ENCODE measurements around the gene FOXK2.

The FOXK2 gene

DNA sequence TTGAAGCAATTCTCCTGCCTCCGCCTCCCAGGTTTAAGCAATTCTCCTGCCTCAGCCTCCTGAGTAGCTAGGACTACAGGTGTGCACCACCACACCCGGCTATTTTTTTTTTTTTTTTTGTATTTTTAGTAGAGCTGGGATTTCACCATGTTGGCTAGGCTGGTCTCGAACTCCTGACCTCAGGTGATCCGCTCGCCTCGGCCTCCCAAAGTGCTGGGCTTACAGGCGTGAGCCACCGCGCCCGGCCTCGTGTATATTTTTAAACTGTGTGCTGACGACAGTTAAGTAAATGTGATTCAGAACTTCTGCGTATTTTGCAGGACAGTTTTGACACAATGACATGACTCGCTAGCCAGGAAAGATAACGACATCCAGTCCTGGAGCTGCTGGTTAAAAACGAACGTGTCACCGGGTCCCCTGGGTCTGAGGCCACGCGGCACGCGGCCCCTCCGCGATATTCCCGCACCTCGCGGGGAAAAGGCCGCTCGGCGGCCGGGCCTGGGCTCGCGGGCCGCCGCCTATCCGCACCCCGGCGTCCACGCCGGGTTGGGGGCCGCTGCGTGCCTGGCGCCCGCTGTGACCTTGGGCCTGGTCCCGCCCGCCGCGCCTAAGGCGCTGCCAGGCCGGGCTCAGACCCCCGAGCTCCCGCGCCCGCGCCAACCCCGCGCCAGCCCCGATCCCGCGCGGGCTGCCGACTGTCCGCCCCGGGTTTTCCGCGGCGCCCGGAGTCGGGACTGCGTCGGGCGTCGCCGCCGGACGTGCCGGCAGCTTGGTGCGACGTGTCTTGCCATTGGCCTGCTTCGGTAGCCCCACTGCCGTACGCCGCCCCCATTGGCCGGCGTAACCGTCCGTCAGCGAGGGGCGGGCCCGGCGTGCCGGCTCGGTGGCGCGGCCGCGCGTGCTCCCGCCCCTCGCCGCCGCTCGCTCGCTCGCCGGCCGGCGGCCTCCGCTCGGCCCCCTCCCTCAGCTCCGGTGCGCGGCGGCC is at the start of gene FOXK2:
TSS of gene FOXK2 (plus strand) at position 907 of the 985 bp plus-strand sequence. CDS start 157 bp downstream, outside the sequence.
- peaks cover 24% of the 10 kb centered on the region for H3K36me3 Mint-ChIP-seq (ENCODE audit: low read depth)
- peaks cover 8% of the 10 kb centered on the region for H3K9me3 Mint-ChIP-seq
- peak within 1 kb of the TSS; percentile 81 for H3K27ac Mint-ChIP-seq
- H3K4me3 Mint-ChIP-seq = peak within 1 kb of the TSS; percentile 84
- no peaks in the 10 kb centered on the region for H3K27me3 Mint-ChIP-seq
- peaks cover 28% of the 10 kb centered on the region for H3K4me1 Mint-ChIP-seq (ENCODE audit: low read depth)
- intact Hi-C loops (cut with micrococcal nuclease) = loop anchor here (1.0 to 5.0 kb wide), 2 partner anchors 22 to 33 kb away; no protein-coding TSS in a partner anchor

DNA sequence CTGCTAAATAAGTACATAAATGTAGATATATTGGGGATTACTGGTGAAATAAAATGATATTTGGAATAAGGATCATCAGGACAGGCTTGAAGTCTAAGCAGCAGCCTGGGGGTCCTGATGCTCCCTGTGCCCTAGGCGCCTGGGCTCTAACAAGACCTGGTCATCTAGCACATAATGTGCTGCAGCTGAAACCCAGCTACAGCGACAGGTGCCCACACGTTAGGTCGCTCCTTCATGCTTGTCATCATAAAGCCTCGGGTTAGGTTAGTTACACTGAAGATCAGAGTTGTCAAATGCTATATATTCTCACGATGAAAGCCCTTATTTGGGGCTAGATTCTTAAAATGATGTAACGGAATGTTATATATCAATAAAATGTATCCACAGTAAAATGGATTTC is 49.5 kb upstream of the FOXK2 start:
- no peak overlapping the region for H3K4me3 Mint-ChIP-seq
- H3K4me1 Mint-ChIP-seq (ENCODE audit: low read depth) = no peaks in the 10 kb centered on the region
- H3K27me3 Mint-ChIP-seq = no peaks in the 10 kb centered on the region
- intact Hi-C loops (cut with micrococcal nuclease) = no loop called here
- H3K9me3 Mint-ChIP-seq = no peaks in the 10 kb centered on the region
- H3K27ac Mint-ChIP-seq = no peak overlapping the region
- peaks cover 97% of the 10 kb centered on the region for H3K36me3 Mint-ChIP-seq (ENCODE audit: low read depth)

DNA sequence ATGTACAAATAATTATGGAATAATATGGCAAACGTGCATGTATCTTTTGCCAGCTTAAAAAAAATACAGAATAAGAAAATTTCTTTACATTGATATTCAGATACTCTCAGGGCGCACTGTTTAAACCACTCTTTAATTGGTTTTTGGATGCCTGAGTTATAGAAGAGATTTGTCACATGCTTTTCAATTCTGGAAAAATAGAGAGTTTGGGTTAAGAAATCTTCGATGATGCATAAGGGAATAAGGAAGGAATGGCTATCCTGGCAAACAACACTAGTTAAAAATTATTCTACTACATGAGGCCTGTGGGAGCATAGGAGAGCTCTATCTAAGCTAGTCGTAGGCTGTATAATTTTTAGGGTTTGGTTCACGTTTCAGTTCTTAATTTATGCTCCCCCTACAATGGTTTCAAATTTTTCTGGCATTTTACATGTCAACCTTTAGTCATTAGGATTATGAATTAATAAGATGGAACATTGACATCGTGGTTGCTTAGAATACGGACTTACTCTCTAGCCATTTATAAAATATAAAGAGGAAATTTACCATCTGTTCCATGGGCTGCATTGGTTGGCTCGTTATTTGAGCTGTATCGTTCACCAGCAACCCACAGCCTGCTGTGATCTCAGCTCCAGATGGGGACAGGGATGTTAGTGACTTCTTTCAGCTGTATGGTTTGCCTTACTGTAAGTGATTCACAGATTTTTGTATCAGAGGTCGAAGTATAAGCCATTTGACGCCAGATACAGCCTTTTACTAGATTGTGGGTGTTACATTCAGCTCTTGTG is 45.1 kb upstream of the FOXK2 start:
- no peaks in the 10 kb centered on the region for H3K9me3 Mint-ChIP-seq
- peaks cover 6% of the 10 kb centered on the region for H3K4me1 Mint-ChIP-seq (ENCODE audit: low read depth)
- peaks cover 97% of the 10 kb centered on the region for H3K36me3 Mint-ChIP-seq (ENCODE audit: low read depth)
- intact Hi-C loops (cut with micrococcal nuclease) = no loop called here
- no peak overlapping the region for H3K4me3 Mint-ChIP-seq
- no peaks in the 10 kb centered on the region for H3K27me3 Mint-ChIP-seq
- H3K27ac Mint-ChIP-seq = no peak overlapping the region

DNA sequence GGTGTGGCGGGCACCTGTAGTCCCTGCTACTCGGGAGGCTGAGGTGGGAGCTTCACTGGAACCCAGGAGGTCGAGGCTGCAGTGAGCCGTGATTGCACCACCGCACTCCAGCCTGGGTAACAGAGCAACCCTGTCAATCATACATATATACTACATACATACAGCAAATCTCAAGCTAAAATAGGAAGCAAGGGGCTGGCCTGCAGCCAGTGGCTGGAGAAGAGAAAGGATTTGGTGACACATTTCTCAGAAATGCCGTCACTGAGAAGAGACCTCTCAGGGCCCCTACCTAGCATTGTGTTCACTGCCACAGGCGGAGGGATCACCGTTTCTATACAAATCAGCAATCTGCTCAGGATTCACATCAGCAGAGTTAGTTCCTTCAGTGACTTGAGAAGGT is 44.1 kb upstream of the FOXK2 start:
- peaks cover 6% of the 10 kb centered on the region for H3K4me1 Mint-ChIP-seq (ENCODE audit: low read depth)
- H3K27me3 Mint-ChIP-seq = no peaks in the 10 kb centered on the region
- no peak overlapping the region for H3K4me3 Mint-ChIP-seq
- H3K36me3 Mint-ChIP-seq (ENCODE audit: low read depth) = peaks cover 97% of the 10 kb centered on the region
- no peak overlapping the region for H3K27ac Mint-ChIP-seq
- no peaks in the 10 kb centered on the region for H3K9me3 Mint-ChIP-seq
- intact Hi-C loops (cut with micrococcal nuclease) = no loop called here

DNA sequence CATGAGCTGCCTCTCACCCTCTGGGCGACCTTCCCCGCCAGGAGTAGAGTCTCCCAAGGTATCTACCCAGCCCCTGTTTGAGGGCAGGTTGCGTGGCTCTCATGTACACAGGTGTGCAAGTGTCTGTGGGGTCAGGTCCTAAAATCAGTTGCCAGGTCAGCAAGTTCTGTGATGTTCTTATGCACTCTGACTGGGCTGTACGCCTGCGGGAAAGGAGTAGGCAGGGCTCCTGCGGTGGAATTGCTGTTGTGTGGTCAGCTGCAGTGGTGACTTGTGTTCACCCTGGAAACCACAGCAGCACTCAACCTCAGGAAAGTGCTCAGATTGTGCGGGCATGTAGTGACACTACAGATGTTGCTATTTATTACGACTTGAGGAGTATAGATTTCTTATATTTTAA is 41.6 kb upstream of the FOXK2 start:
- Mint-ChIP-seq H3K27ac (no peak overlapping the region), H3K9me3 (no peaks in the 10 kb centered on the region), H3K36me3 (ENCODE audit: low read depth) (peaks cover 99% of the 10 kb centered on the region), H3K4me1 (ENCODE audit: low read depth) (peaks cover 6% of the 10 kb centered on the region), H3K27me3 (no peaks in the 10 kb centered on the region), H3K4me3 (no peak overlapping the region)
- intact Hi-C loops (cut with micrococcal nuclease) = no loop called here

DNA sequence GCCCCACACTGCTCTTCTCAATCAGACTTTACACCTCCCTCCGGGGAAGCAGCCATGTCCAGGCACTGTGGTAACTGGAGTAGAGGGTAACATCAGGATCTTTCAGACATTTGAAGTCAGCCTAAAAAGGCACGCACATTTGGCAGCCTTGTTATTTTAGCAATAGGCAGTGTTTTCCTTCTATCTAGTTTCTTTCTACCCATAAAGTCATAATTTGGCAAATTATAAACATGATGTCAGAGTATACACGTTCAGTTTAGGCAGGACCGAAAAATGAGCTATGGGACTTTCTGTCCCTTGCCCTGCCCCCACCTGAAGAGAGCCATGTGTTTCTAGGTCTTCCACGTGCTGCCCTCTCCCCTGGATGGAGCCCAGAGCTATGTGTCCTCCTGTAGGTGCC is 39.9 kb upstream of the FOXK2 start:
- no peaks in the 10 kb centered on the region for H3K27me3 Mint-ChIP-seq
- peaks cover 6% of the 10 kb centered on the region for H3K4me1 Mint-ChIP-seq (ENCODE audit: low read depth)
- H3K27ac Mint-ChIP-seq = peak overlapping the region; percentile 10
- intact Hi-C loops (cut with micrococcal nuclease) = loop anchor here (5.0 kb wide), 1 partner anchor 73 kb away; no protein-coding TSS in a partner anchor
- H3K36me3 Mint-ChIP-seq (ENCODE audit: low read depth) = peaks cover 100% of the 10 kb centered on the region
- H3K4me3 Mint-ChIP-seq = no peak overlapping the region
- no peaks in the 10 kb centered on the region for H3K9me3 Mint-ChIP-seq

DNA sequence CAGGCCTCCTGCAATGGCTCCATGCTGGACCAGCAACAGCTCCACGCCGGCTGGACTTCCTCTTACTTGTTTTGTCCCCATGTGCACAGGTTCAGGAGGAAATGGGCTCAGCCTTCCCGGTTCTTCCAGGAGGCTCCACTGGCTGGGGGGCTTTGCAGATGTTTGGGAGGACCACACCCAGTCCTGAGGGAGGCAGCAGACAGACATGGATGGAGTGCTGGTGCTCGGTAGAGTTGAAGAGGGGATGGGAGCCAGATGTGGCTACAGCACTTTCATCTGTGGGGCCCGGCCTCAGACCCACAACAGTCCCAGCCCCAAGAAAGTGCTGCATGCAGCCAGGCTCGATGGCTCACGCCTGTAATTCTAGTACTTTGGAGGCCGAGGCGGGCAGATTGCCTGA is 39.2 kb upstream of the FOXK2 start:
- Mint-ChIP-seq H3K27ac (no peak overlapping the region), H3K4me3 (no peak overlapping the region), H3K4me1 (ENCODE audit: low read depth) (peaks cover 6% of the 10 kb centered on the region), H3K9me3 (no peaks in the 10 kb centered on the region), H3K36me3 (ENCODE audit: low read depth) (peaks cover 100% of the 10 kb centered on the region), H3K27me3 (no peaks in the 10 kb centered on the region)
- intact Hi-C loops (cut with micrococcal nuclease) = loop anchor here (5.0 kb wide), 1 partner anchor 72 kb away; no protein-coding TSS in a partner anchor

DNA sequence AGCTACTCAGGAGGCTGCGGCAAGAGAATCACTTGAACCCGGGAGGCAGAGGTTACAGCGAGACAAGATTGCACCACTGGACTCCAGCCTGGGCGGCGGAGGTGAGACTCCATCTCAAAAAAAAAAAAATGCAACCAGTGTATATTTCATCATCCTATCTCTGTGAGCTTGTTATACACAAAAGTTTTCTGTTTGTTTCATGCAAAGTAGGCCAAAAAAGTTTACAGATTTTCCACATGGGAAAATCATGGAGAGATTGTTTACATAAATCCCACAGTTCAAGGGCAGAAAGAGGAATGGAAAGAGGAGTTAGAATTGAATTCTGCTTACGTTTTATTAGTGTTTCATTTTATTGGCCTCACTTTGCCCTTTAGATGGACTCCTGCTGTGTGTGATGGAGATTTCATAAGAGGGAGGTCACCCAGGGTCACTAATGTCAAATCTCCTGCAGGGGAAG is 36.3 kb upstream of the FOXK2 start:
- Mint-ChIP-seq H3K4me3 (no peak overlapping the region), H3K9me3 (no peaks in the 10 kb centered on the region), H3K27ac (no peak overlapping the region), H3K27me3 (no peaks in the 10 kb centered on the region), H3K36me3 (ENCODE audit: low read depth) (peaks cover 100% of the 10 kb centered on the region), H3K4me1 (ENCODE audit: low read depth) (peaks cover 6% of the 10 kb centered on the region)
- intact Hi-C loops (cut with micrococcal nuclease) = loop anchor here (5.0 kb wide), 1 partner anchor 69 kb away; no protein-coding TSS in a partner anchor

DNA sequence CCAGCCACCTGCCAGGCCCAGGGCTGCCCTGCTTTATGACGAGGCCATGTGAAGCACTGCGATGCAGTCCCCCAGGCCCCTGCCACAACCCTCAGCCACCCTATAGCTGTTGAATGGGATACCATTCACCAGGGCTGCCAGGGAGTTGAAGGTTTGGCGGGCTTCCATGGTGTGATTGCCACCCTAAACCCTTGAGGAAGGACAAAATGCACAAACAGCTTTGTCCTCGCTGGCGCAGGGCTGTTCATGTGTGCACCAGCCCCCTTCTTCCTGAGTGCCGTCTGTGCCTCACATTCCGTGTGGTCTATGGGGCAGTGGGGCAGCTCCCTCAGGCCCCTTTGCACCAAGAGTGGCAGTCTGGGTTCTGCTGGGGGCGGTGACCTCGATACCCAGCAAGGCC is 35.7 kb upstream of the FOXK2 start:
- peaks cover 100% of the 10 kb centered on the region for H3K36me3 Mint-ChIP-seq (ENCODE audit: low read depth)

DNA sequence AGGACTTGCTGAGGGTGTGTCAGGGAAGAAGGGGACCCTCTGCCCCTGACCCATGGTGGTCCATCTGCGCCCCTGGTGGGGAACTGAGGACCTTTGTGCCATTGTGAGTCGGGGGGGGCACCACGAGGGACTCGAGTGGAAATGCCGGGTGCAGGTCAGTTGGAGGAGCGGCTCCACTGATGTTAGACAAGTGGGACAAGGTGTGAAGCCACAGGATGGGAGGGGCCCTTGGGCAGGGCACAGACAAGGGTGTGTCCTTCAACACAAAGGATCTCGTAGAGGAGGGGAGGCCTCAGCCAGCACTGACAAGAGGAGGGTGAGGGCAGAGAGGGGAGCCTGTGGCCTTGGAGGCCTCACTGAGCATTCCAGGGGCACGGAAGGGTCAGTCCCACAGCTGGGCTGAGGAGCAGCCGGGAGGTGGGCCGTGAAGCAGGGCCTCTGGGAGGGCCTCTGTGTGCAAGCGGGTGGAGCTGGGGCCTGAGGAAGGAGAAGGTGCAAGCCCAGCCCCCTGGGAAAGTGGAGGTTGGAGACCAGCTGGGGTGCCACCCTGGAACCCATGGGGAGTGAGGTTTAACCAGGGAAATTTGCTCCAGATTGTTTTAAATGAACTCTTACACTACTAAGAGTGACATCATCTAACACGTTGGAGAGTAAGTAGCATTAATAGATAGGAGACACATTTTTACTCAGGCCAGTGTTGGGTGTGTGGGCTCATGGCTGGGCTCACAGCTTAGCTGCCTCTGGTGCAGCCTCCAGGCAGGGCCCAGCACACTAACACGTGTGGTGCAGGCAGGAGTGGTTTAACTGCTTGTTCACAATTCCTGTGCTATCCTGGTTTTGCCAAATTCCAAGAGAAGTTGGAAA is 33.1 kb upstream of the FOXK2 start:
- peaks cover 82% of the 10 kb centered on the region for H3K36me3 Mint-ChIP-seq (ENCODE audit: low read depth)
- H3K27me3 Mint-ChIP-seq = no peaks in the 10 kb centered on the region
- peak overlapping the region; percentile 34 for H3K27ac Mint-ChIP-seq
- H3K4me3 Mint-ChIP-seq = no peak overlapping the region
- no peaks in the 10 kb centered on the region for H3K9me3 Mint-ChIP-seq
- no peaks in the 10 kb centered on the region for H3K4me1 Mint-ChIP-seq (ENCODE audit: low read depth)
- intact Hi-C loops (cut with micrococcal nuclease) = no loop called here

More for the DNA sequence above, 35.7 kb upstream of the FOXK2 start:
- Mint-ChIP-seq H3K27ac (no peak overlapping the region), H3K4me3 (no peak overlapping the region), H3K27me3 (no peaks in the 10 kb centered on the region), H3K4me1 (ENCODE audit: low read depth) (peaks cover 5% of the 10 kb centered on the region), H3K9me3 (no peaks in the 10 kb centered on the region)
- intact Hi-C loops (cut with micrococcal nuclease) = loop anchor here (5.0 kb wide), 1 partner anchor 68 kb away; no protein-coding TSS in a partner anchor

DNA sequence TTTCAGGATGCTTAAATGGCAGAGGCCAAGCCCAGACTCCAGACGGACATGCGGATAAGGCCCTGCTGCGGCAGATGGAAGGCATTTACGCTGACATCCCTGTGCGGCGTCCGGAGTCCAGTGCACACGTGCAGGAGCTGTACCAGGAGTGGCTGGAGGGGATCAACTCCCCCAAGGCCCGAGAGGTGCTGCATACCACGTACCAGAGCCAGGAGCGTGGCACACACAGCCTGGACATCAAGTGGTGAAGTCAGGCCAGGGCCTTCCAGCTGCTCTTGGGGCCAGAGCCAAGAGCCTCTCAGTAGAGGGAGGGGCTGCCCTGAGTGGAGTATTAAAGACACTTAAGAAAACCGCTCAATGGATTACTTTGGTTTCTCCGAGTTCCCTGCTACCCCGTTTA is 31.6 kb upstream of the FOXK2 start:
- no peak overlapping the region for H3K27ac Mint-ChIP-seq
- H3K4me3 Mint-ChIP-seq = no peak overlapping the region
- no peaks in the 10 kb centered on the region for H3K27me3 Mint-ChIP-seq

DNA sequence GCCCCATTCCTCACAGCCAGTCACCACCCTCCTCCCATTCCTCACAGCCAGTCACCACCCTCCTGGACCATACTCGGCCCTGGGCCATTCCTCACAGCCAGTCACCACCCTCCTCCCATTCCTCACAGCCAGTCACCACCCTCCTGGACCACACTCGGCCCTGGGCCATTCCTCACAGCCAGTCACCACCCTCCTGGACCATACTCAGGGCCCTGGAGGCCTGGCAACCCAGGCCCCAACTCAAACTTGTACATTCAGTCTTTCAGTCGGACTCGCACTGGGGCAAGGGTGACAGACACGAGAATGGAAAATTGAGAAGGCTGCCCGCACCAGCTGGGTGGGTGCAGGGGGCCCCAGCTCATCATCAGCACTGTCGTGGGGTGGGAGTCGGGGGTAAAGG is 30.4 kb upstream of the FOXK2 start:
- Mint-ChIP-seq H3K27me3 (no peaks in the 10 kb centered on the region), H3K9me3 (no peaks in the 10 kb centered on the region), H3K36me3 (ENCODE audit: low read depth) (peaks cover 56% of the 10 kb centered on the region), H3K4me1 (ENCODE audit: low read depth) (peaks cover 2% of the 10 kb centered on the region), H3K27ac (no peak overlapping the region), H3K4me3 (no peak overlapping the region)
- intact Hi-C loops (cut with micrococcal nuclease) = no loop called here

More for the DNA sequence above, 31.6 kb upstream of the FOXK2 start:
- intact Hi-C loops (cut with micrococcal nuclease) = no loop called here
- peaks cover 68% of the 10 kb centered on the region for H3K36me3 Mint-ChIP-seq (ENCODE audit: low read depth)
- H3K4me1 Mint-ChIP-seq (ENCODE audit: low read depth) = no peaks in the 10 kb centered on the region
- no peaks in the 10 kb centered on the region for H3K9me3 Mint-ChIP-seq

DNA sequence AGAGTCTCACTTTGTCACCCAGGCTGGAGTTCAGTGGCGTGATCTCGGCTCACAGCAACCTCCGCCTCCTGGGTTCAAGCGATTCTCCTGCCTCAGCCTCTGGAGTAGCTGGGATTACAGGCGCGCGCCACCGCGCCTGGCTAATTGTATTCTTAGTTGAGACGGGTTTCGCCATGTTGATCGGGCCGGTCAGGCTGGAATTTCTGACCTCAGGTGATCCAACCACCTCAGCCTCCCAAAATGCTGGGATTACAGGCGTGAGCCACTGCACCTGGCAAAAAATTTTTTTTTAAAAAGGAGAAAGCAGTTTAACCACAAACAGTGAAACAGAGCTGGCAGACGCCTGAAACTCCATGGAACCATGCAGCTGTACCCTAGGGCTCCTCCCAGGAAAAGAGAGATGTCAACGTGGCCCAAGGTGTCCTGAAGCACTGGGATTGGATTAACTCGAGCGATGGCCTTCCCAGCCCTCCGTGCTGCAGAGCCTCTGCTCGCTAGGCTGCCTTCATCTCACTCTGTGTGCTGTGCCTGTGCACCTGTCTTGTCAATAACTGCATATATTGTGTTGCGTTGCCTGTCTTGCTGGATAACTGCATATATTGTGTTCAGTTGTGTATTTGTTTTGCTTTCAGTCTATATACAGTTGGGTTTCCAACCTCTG is 29.6 kb upstream of the FOXK2 start:
- Mint-ChIP-seq H3K27ac (no peak overlapping the region), H3K27me3 (no peaks in the 10 kb centered on the region), H3K9me3 (no peaks in the 10 kb centered on the region), H3K4me3 (no peak overlapping the region), H3K36me3 (ENCODE audit: low read depth) (peaks cover 47% of the 10 kb centered on the region), H3K4me1 (ENCODE audit: low read depth) (peaks cover 10% of the 10 kb centered on the region)
- intact Hi-C loops (cut with micrococcal nuclease) = no loop called here

Data from dendritic cell treated with granulocyte-macrophage colony-stimulating factor and Interleukin-4, amounts not matched to agents 40 ng/mL and 50 ng/mL, for 4 days (primary cell).